ENCODE data around the gene RGS7. TPM values are rescaled to one million over a fixed set of nuclear protein-coding genes. Genes with fewer than 3 reads are reported as not detected.

Gene RGS7
- total RNA-seq, 1 experiment from 2014 or later = not detected

- H3K36me3 ChIP-seq (ENCODE audit: insufficient read depth, low read length) = no peaks in the 10 kb centered on the region
- H3K79me2 ChIP-seq (ENCODE audit: low read length) = no peaks in the 10 kb centered on the region
- DNase-seq = peak; percentile 74
- no peak overlapping the region for H3K4me2 ChIP-seq (ENCODE audit: low read depth, low read length, poor library complexity, severe bottlenecking)
- no peak overlapping the region for H3K4me3 ChIP-seq (ENCODE audit: low read length)
- no peaks in the 10 kb centered on the region for H3K9me3 ChIP-seq (ENCODE audit: low read length)
- H3K4me1 ChIP-seq (ENCODE audit: low read length) = no peaks in the 10 kb centered on the region
- no peaks in the 10 kb centered on the region for H4K20me1 ChIP-seq (ENCODE audit: insufficient read depth, low read depth, low read length)
- H3K9ac ChIP-seq (ENCODE audit: low read length) = no peak overlapping the region
- no peak overlapping the region for H3K27ac ChIP-seq (ENCODE audit: low read length)
- H2AFZ ChIP-seq (ENCODE audit: low read length) = no peak overlapping the region
- no peaks in the 10 kb centered on the region for H3K9me2 ChIP-seq (replicated peaks; ENCODE audit: insufficient read depth, low read length)
- H3K27me3 ChIP-seq (ENCODE audit: low read length) = no peaks in the 10 kb centered on the region
These were observed 389.8 kb downstream of the RGS7 start for GRCh38 chr1:240967070-240967724.

GRCh38 chr1:240965581-240966091 lies 391.4 kb downstream of the RGS7 start:
- Histone ChIP-seq H3K4me2 (ENCODE audit: low read depth, low read length, poor library complexity, severe bottlenecking) (no peak overlapping the region), H3K36me3 (ENCODE audit: insufficient read depth, low read length) (no peaks in the 10 kb centered on the region), H4K20me1 (ENCODE audit: insufficient read depth, low read depth, low read length) (no peaks in the 10 kb centered on the region), H3K4me1 (ENCODE audit: low read length) (peaks cover 5% of the 10 kb centered on the region; the same call in 1 of the 2 replicates), H3K4me3 (ENCODE audit: low read length) (no peak overlapping the region), H2AFZ (ENCODE audit: low read length) (no peak overlapping the region), H3K79me2 (ENCODE audit: low read length) (no peaks in the 10 kb centered on the region), H3K9ac (ENCODE audit: low read length) (no peak overlapping the region), H3K27ac (ENCODE audit: low read length) (no peak overlapping the region), H3K9me3 (ENCODE audit: low read length) (no peaks in the 10 kb centered on the region), H3K27me3 (ENCODE audit: low read length) (no peaks in the 10 kb centered on the region), H3K9me2 (replicated peaks; ENCODE audit: insufficient read depth, low read length) (no peaks in the 10 kb centered on the region)
- DNase-seq = no peak

GRCh38 chr1:240962086-240962485 lies 394.9 kb downstream of the RGS7 start:
- H3K4me3 ChIP-seq (ENCODE audit: low read length) = no peak overlapping the region
- no peak for DNase-seq
- H3K9me2 ChIP-seq (replicated peaks; ENCODE audit: insufficient read depth, low read length) = no peaks in the 10 kb centered on the region
- H4K20me1 ChIP-seq (ENCODE audit: insufficient read depth, low read depth, low read length) = no peaks in the 10 kb centered on the region
- H3K79me2 ChIP-seq (ENCODE audit: low read length) = no peaks in the 10 kb centered on the region
- H3K27me3 ChIP-seq (ENCODE audit: low read length) = no peaks in the 10 kb centered on the region
- H3K4me2 ChIP-seq (ENCODE audit: low read depth, low read length, poor library complexity, severe bottlenecking) = no peak overlapping the region
- H3K9ac ChIP-seq (ENCODE audit: low read length) = no peak overlapping the region
- H3K27ac ChIP-seq (ENCODE audit: low read length) = no peak overlapping the region
- H3K9me3 ChIP-seq (ENCODE audit: low read length) = no peaks in the 10 kb centered on the region
- no peaks in the 10 kb centered on the region for H3K36me3 ChIP-seq (ENCODE audit: insufficient read depth, low read length)
- H3K4me1 ChIP-seq (ENCODE audit: low read length) = peaks cover 7% of the 10 kb centered on the region; the same call in 1 of the 2 replicates
- H2AFZ ChIP-seq (ENCODE audit: low read length) = no peak overlapping the region

- no peaks in the 10 kb centered on the region for H3K27me3 ChIP-seq (ENCODE audit: low read length)
These were observed 400.6 kb downstream of the RGS7 start for GRCh38 chr1:240956424-240956823.

GRCh38 chr1:240956020-240956419 lies 401.0 kb downstream of the RGS7 start:
- no peaks in the 10 kb centered on the region for H3K27me3 ChIP-seq (ENCODE audit: low read length)
- no peak for DNase-seq
- H3K9me3 ChIP-seq (ENCODE audit: low read length) = no peaks in the 10 kb centered on the region
- no peak overlapping the region for H3K4me3 ChIP-seq (ENCODE audit: low read length)
- no peaks in the 10 kb centered on the region for H4K20me1 ChIP-seq (ENCODE audit: insufficient read depth, low read depth, low read length)
- H3K79me2 ChIP-seq (ENCODE audit: low read length) = no peaks in the 10 kb centered on the region
- no peak overlapping the region for H3K27ac ChIP-seq (ENCODE audit: low read length)
- H3K9me2 ChIP-seq (replicated peaks; ENCODE audit: insufficient read depth, low read length) = no peaks in the 10 kb centered on the region
- H3K4me2 ChIP-seq (ENCODE audit: low read depth, low read length, poor library complexity, severe bottlenecking) = no peak overlapping the region
- H3K36me3 ChIP-seq (ENCODE audit: insufficient read depth, low read length) = no peaks in the 10 kb centered on the region
- H2AFZ ChIP-seq (ENCODE audit: low read length) = no peak overlapping the region
- no peak overlapping the region for H3K9ac ChIP-seq (ENCODE audit: low read length)
- peaks cover 5% of the 10 kb centered on the region; the same call in 1 of the 2 replicates for H3K4me1 ChIP-seq (ENCODE audit: low read length)

More at GRCh38 chr1:240956424-240956823, 400.6 kb downstream of the RGS7 start:
- Histone ChIP-seq H3K4me1 (ENCODE audit: low read length) (peaks cover 7% of the 10 kb centered on the region; the same call in 1 of the 2 replicates), H3K9ac (ENCODE audit: low read length) (no peak overlapping the region), H2AFZ (ENCODE audit: low read length) (no peak overlapping the region), H3K79me2 (ENCODE audit: low read length) (no peaks in the 10 kb centered on the region), H3K9me2 (replicated peaks; ENCODE audit: insufficient read depth, low read length) (no peaks in the 10 kb centered on the region), H3K4me2 (ENCODE audit: low read depth, low read length, poor library complexity, severe bottlenecking) (no peak overlapping the region), H4K20me1 (ENCODE audit: insufficient read depth, low read depth, low read length) (no peaks in the 10 kb centered on the region), H3K36me3 (ENCODE audit: insufficient read depth, low read length) (no peaks in the 10 kb centered on the region), H3K4me3 (ENCODE audit: low read length) (no peak overlapping the region), H3K27ac (ENCODE audit: low read length) (no peak overlapping the region), H3K9me3 (ENCODE audit: low read length) (no peaks in the 10 kb centered on the region)
- no peak for DNase-seq

- H3K36me3 ChIP-seq (ENCODE audit: insufficient read depth, low read length) = no peaks in the 10 kb centered on the region
- H3K4me1 ChIP-seq (ENCODE audit: low read length) = peaks cover 24% of the 10 kb centered on the region
- H3K9me3 ChIP-seq (ENCODE audit: low read length) = no peaks in the 10 kb centered on the region
- no peak for DNase-seq
- H4K20me1 ChIP-seq (ENCODE audit: insufficient read depth, low read depth, low read length) = no peaks in the 10 kb centered on the region
- H3K9me2 ChIP-seq (replicated peaks; ENCODE audit: insufficient read depth, low read length) = no peaks in the 10 kb centered on the region
- H3K27me3 ChIP-seq (ENCODE audit: low read length) = no peaks in the 10 kb centered on the region
- H3K27ac ChIP-seq (ENCODE audit: low read length) = no peak overlapping the region
- no peaks in the 10 kb centered on the region for H3K79me2 ChIP-seq (ENCODE audit: low read length)
- H2AFZ ChIP-seq (ENCODE audit: low read length) = no peak overlapping the region
- no peak overlapping the region for H3K4me2 ChIP-seq (ENCODE audit: low read depth, low read length, poor library complexity, severe bottlenecking)
- no peak overlapping the region for H3K4me3 ChIP-seq (ENCODE audit: low read length)
- H3K9ac ChIP-seq (ENCODE audit: low read length) = no peak overlapping the region
These were observed 409.4 kb downstream of the RGS7 start for GRCh38 chr1:240947438-240948224.

- Histone ChIP-seq H3K4me1 (ENCODE audit: low read length) (peaks cover 24% of the 10 kb centered on the region), H2AFZ (ENCODE audit: low read length) (no peak overlapping the region), H3K4me3 (ENCODE audit: low read length) (no peak overlapping the region), H3K27ac (ENCODE audit: low read length) (no peak overlapping the region), H3K4me2 (ENCODE audit: low read depth, low read length, poor library complexity, severe bottlenecking) (no peak overlapping the region), H3K27me3 (ENCODE audit: low read length) (no peaks in the 10 kb centered on the region), H4K20me1 (ENCODE audit: insufficient read depth, low read depth, low read length) (no peaks in the 10 kb centered on the region), H3K9ac (ENCODE audit: low read length) (no peak overlapping the region), H3K79me2 (ENCODE audit: low read length) (no peaks in the 10 kb centered on the region), H3K9me2 (replicated peaks; ENCODE audit: insufficient read depth, low read length) (no peaks in the 10 kb centered on the region), H3K36me3 (ENCODE audit: insufficient read depth, low read length) (no peaks in the 10 kb centered on the region), H3K9me3 (ENCODE audit: low read length) (no peaks in the 10 kb centered on the region)
- peak; percentile 90 for DNase-seq
These were observed 410.1 kb downstream of the RGS7 start for GRCh38 chr1:240946926-240947325.

GRCh38 chr1:240942901-240943300 lies 414.1 kb downstream of the RGS7 start:
- Histone ChIP-seq H2AFZ (ENCODE audit: low read length) (peak overlapping the region; percentile 72), H3K27ac (ENCODE audit: low read length) (no peak overlapping the region), H3K9me2 (replicated peaks; ENCODE audit: insufficient read depth, low read length) (no peaks in the 10 kb centered on the region), H3K4me1 (ENCODE audit: low read length) (peaks cover 26% of the 10 kb centered on the region), H3K9ac (ENCODE audit: low read length) (no peak overlapping the region), H3K79me2 (ENCODE audit: low read length) (no peaks in the 10 kb centered on the region), H3K4me3 (ENCODE audit: low read length) (no peak overlapping the region), H3K4me2 (ENCODE audit: low read depth, low read length, poor library complexity, severe bottlenecking) (no peak overlapping the region), H4K20me1 (ENCODE audit: insufficient read depth, low read depth, low read length) (no peaks in the 10 kb centered on the region), H3K36me3 (ENCODE audit: insufficient read depth, low read length) (no peaks in the 10 kb centered on the region; the same call in 1 of the 2 replicates), H3K9me3 (ENCODE audit: low read length) (peaks cover 11% of the 10 kb centered on the region), H3K27me3 (ENCODE audit: low read length) (no peaks in the 10 kb centered on the region)
- no peak for DNase-seq
